HepG2 (cell line): Measurements from ENCODE around the gene XIST. TPM values are rescaled to one million over a fixed set of nuclear protein-coding genes. Genes with fewer than 3 reads are reported as not detected.

Experiments
- ATAC-seq: fragments of 200-7000 bp; cut with Tn5 transposase; 3 replicates; pipeline ENCODE4 v1.9.1; 2020; ENCODE audit warnings: mild to moderate bottlenecking, moderate library complexity
- BruUV-seq: library from RNA; stranded (reverse); fragments of 400-500 nt; replicated peaks from 2 replicates; lab custom pipeline; 2021; lab: Mats Ljungman, UMichigan
- CTCF ChIA-PET: fragments of 300-600 bp; formaldehyde crosslinking; extraction: SDS; loops from one replicate; lab custom pipeline; 2021; ENCODE audit warnings: low total read pairs, inconsistent platforms, low intra/inter-chr PET ratio; lab: Yijun Ruan, JAX
- POLR2A ChIA-PET: fragments of 350-600 bp; sonication (Branson Sonifier 250); formaldehyde crosslinking; loops from one replicate; lab custom pipeline; 2020; ENCODE audit warnings: antibody characterized with exemption, inconsistent platforms; lab: Yijun Ruan, JAX
- DNase-seq: peaks from one replicate; pipeline ENCODE4 v3.0.0-alpha.2; 2015; ENCODE audit warnings: low spot score
- FAIRE-seq: peaks from 3 replicates; lab custom pipeline; 2011; peaks lifted over from hg19 to GRCh38; lab: Jason Lieb, UNC
- H2AFZ ChIP-seq: one replicate; pipeline ENCODE4 v1.6.1; 2011; ENCODE audit warnings: low read length, inconsistent platforms
- H3K27ac ChIP-seq: fragments of 300-600 bp; 3 replicates; pipeline ENCODE4 v1.8.0; 2011; ENCODE audit warnings: mixed run types, mild to moderate bottlenecking, mixed read lengths, low read length, inconsistent platforms; ENCODE audit not compliant: insufficient read depth; ENCODE audit errors: extremely low read length
- H3K27me3 ChIP-seq, 2 experiments: fragments of 200-600 bp in 1 of 2; 2 replicates in 1 of 2; 3 replicates in 1 of 2; pipeline versions ENCODE4 v1.6.0 to v1.8.0; 2011; ENCODE audit warnings: low read length in 2 of 2, mild to moderate bottlenecking in 2 of 2, moderate library complexity in 2 of 2, inconsistent platforms in 1 of 2; ENCODE audit not compliant: insufficient read depth in 2 of 2, control insufficient read depth in 1 of 2
- H3K36me3 ChIP-seq, 2 experiments: fragments of 200-600 bp in 1 of 2; replicated peaks in 1 of 2; 2 replicates in 1 of 2; 3 replicates in 1 of 2; pipeline versions ENCODE4 v1.5.1 to v1.8.0; 2011; ENCODE audit warnings: low read length in 2 of 2, inconsistent platforms in 1 of 2; ENCODE audit not compliant: insufficient read depth in 2 of 2, control insufficient read depth in 1 of 2
- H3K4me1 ChIP-seq: 2 replicates; pipeline ENCODE4 v1.5.1; 2012; ENCODE audit warnings: low read length, inconsistent platforms; ENCODE audit not compliant: insufficient read depth
- H3K4me2 ChIP-seq: 2 replicates; pipeline ENCODE4 v1.6.0; 2011; ENCODE audit warnings: low read depth, low read length, inconsistent platforms
- H3K4me3 ChIP-seq, 3 experiments: fragments of 200-600 bp in 1 of 3; sonication (generic), shearing (Covaris generic) in 1 of 3; replicated peaks in 1 of 3; 2 replicates each; pipeline ENCODE4 v1.5.1; 2011 to 2016; ENCODE audit warnings: low read length in 3 of 3, inconsistent platforms in 2 of 3, low read depth in 2 of 3, mild to moderate bottlenecking in 2 of 3, control low read depth in 1 of 3, mixed read lengths in 1 of 3; ENCODE audit not compliant: insufficient read depth in 1 of 3
- H3K79me2 ChIP-seq: one replicate; pipeline ENCODE4 v1.6.1; 2011; ENCODE audit warnings: low read length, inconsistent platforms; ENCODE audit not compliant: insufficient read depth
- H3K9ac ChIP-seq: 2 replicates; pipeline ENCODE4 v1.6.0; 2011; ENCODE audit warnings: mild to moderate bottlenecking, low read depth, low read length, inconsistent platforms; ENCODE audit not compliant: insufficient read depth
- H3K9me3 ChIP-seq: 2 replicates; pipeline ENCODE4 v1.5.1; 2012; ENCODE audit warnings: mild to moderate bottlenecking, low read length
- H4K20me1 ChIP-seq: 2 replicates; pipeline ENCODE4 v1.6.0; 2011; ENCODE audit warnings: inconsistent platforms, mild to moderate bottlenecking, low read length, moderate library complexity; ENCODE audit not compliant: insufficient read depth
- FLYWCH1 ChIP-seq: sonication (generic); formaldehyde crosslinking; IDR thresholded peaks from 2 replicates; pipeline ENCODE4 v1.8.1; 2023; ENCODE audit warnings: mild to moderate bottlenecking, missing genetic modification reagents
- FOXA3 ChIP-seq: IDR thresholded peaks from 2 replicates; pipeline ENCODE4 v1.6.1; 2016; ENCODE audit warnings: missing genetic modification reagents, missing compliant biosample characterization
- KLF9 ChIP-seq: IDR thresholded peaks from 2 replicates; pipeline ENCODE4 v1.6.1; 2016; ENCODE audit warnings: low read depth
- RAD51 ChIP-seq: fragments of 450-650 bp; IDR thresholded peaks from 2 replicates; pipeline ENCODE4 v1.6.1; 2016; ENCODE audit warnings: borderline replicate concordance
- SALL2 ChIP-seq: sonication (generic); formaldehyde crosslinking; IDR thresholded peaks from 2 replicates; pipeline ENCODE4 v1.8.1; 2023; ENCODE audit warnings: mild to moderate bottlenecking, missing genetic modification reagents, inconsistent platforms
- SRY ChIP-seq: sonication (generic); formaldehyde crosslinking; IDR thresholded peaks from 2 replicates; pipeline ENCODE4 v1.8.0; 2022; ENCODE audit warnings: mild to moderate bottlenecking, missing genetic modification reagents
- TBX2 ChIP-seq: sonication (generic); formaldehyde crosslinking; IDR thresholded peaks from 2 replicates; pipeline ENCODE4 v1.5.0; 2020; ENCODE audit warnings: missing genetic modification reagents, mild to moderate bottlenecking, borderline replicate concordance
- TCF7 ChIP-seq: sonication (generic); IDR thresholded peaks from 2 replicates; pipeline ENCODE4 v1.6.1; 2016; ENCODE audit warnings: antibody characterized with exemption, low read depth
- ZBTB7B ChIP-seq: sonication (generic); formaldehyde crosslinking; IDR thresholded peaks from 2 replicates; pipeline ENCODE4 v1.4.0; 2020; ENCODE audit warnings: missing genetic modification reagents
- ZFP82 ChIP-seq: sonication (generic); formaldehyde crosslinking; IDR thresholded peaks from 2 replicates; pipeline ENCODE4 v1.5.1; 2020; ENCODE audit warnings: mild to moderate bottlenecking, missing genetic modification reagents, borderline replicate concordance
- ZNF207 ChIP-seq: fragments of 450-650 bp; IDR thresholded peaks from 2 replicates; pipeline ENCODE4 v1.6.1; 2016; ENCODE audit warnings: antibody characterized with exemption, borderline replicate concordance
- ZNF225 ChIP-seq: sonication (generic); formaldehyde crosslinking; IDR thresholded peaks from 2 replicates; pipeline ENCODE4 v1.4.0; 2020; ENCODE audit warnings: mild to moderate bottlenecking, missing genetic modification reagents
- ZNF350 ChIP-seq: sonication (generic); formaldehyde crosslinking; IDR thresholded peaks from 2 replicates; pipeline ENCODE4 v1.4.0; 2020; ENCODE audit warnings: mild to moderate bottlenecking, low read depth, missing genetic modification reagents, borderline replicate concordance
- ZNF788 ChIP-seq: sonication (generic); formaldehyde crosslinking; IDR thresholded peaks from 2 replicates; pipeline ENCODE4 v1.5.0; 2020; ENCODE audit warnings: mild to moderate bottlenecking, missing genetic modification reagents, borderline replicate concordance
- WGBS: methylation state at CpG from one replicate; pipeline ENCODE4 v1.1.6; 2017; ENCODE audit warnings: low lambda C conversion rate; 5-methylcytosine and 5-hydroxymethylcytosine counted together
- in situ Hi-C: cut with HindIII; loops from 2 replicates; pipeline ENCODE4 v1.10.0; 2017; ENCODE audit warnings: low pct_unique_long_range_greater_than_20kb; ENCODE audit not compliant: extremely low pct_ligation_motif_present
- intact Hi-C: fragments of 100-400 bp; cut with micrococcal nuclease; formaldehyde crosslinking; loops from one replicate; pipeline ENCODE4 v1.10.0; 2022; ENCODE audit not compliant: unreplicated experiment
- polyA plus RNA-seq, 8 experiments: library from polyadenylated mRNA; depleted of rRNA in 3 of 8; stranded (reverse) in 7 of 8; unstranded in 1 of 8; fragments of >200 nt; fragmentation: Illumina TruSeq in 4 of 8; extraction: Trizol in 4 of 8; gene quantifications; 2 replicates each; pipeline versions ENCODE4 v1.2.1 to v1.2.3, GENCODE V29; 2011 to 2016; ENCODE audit warnings: low read depth in 4 of 8, missing spikeins in 1 of 8, mixed read lengths in 1 of 8; ENCODE audit not compliant: insufficient read depth in 1 of 8
- total RNA-seq, 5 experiments: library from RNA; depleted of rRNA; stranded (reverse); fragments of >200 nt; fragmentation: Illumina TruSeq; extraction: Trizol; gene quantifications; 2 replicates each; pipeline ENCODE4 v1.2.3, GENCODE V29; 2016; ENCODE audit warnings: low read depth in 1 of 5
- TF ChIP-seq, protein P1 (sequence below): IDR thresholded peaks from 2 replicates; pipeline ENCODE4 v1.6.1; 2016; ENCODE audit warnings: low read depth
- TF ChIP-seq, protein P2 (sequence below): sonication (generic); formaldehyde crosslinking; IDR thresholded peaks from 2 replicates; pipeline ENCODE4 v1.4.0; 2020; ENCODE audit warnings: mild to moderate bottlenecking, missing genetic modification reagents

XIST gene
- total and polyA plus RNA-seq, 2 of the 13 experiments (the other 11 are each of a cell fraction or from before 2014, with no cell fraction given): 0.02 to 0.26 TPM

DNA sequence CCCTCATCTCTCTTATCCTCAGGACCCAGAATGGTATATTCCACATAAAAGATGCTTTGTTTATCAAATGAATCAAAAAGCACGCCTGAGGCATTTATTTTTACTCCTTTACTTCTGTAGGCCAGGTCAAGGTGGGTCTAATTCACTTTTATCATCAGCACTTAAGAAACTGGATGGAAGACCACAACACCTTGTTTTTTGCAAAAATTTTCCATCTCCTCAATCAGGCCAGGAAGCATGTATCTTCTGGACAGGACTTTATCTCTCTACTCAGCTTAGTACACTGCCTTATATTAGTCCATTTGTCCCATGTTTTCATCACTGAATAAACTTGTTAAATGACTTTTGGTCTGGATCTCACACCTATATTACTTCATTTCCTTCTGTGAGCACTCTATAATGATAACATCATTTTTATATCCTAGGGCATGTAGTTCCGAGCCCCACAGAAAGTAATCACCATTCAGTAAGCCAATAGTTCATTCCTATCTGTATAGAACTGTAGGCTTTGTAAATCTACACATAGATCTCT is 29.0 kb downstream of the XIST start:
- no peak overlapping the region for H3K4me2 ChIP-seq
- no peak overlapping the region for H2AFZ ChIP-seq
- POLR2A ChIA-PET: no interaction called here
- no peak overlapping the region for H3K27ac ChIP-seq
- H3K4me3 ChIP-seq: no peak overlapping the region
- no peak for FAIRE-seq
- CTCF ChIA-PET: no interaction called here
- BruUV-seq: no TSS peak
- H4K20me1 ChIP-seq: no peaks in the 10 kb centered on the region
- intact Hi-C loops (no loop called here), in situ Hi-C loops (no loop called here)
- no peaks in the 10 kb centered on the region for H3K79me2 ChIP-seq
- H3K9ac ChIP-seq: no peak overlapping the region
- no peaks in the 10 kb centered on the region for H3K36me3 ChIP-seq
- no peaks in the 10 kb centered on the region for H3K4me1 ChIP-seq
- no peak for ATAC-seq
- no peak for DNase-seq
- H3K9me3 ChIP-seq: no peaks in the 10 kb centered on the region
- no peaks in the 10 kb centered on the region for H3K27me3 ChIP-seq
- 0% methylated on average over 2 of the region's 2 CpGs for WGBS
- TF ChIP-seq ZNF225 (CRISPR knock-in tag): no peak
- no peak for TF ChIP-seq TBX2 (CRISPR knock-in tag)
- TF ChIP-seq SALL2 (CRISPR knock-in tag): no peak
- no peak for TF ChIP-seq FOXA3 (CRISPR knock-in tag)
- TF ChIP-seq TCF7: no peak
- no peak for TF ChIP-seq RAD51
- no peak for TF ChIP-seq SRY (CRISPR knock-in tag)
- TF ChIP-seq, protein P1, sequence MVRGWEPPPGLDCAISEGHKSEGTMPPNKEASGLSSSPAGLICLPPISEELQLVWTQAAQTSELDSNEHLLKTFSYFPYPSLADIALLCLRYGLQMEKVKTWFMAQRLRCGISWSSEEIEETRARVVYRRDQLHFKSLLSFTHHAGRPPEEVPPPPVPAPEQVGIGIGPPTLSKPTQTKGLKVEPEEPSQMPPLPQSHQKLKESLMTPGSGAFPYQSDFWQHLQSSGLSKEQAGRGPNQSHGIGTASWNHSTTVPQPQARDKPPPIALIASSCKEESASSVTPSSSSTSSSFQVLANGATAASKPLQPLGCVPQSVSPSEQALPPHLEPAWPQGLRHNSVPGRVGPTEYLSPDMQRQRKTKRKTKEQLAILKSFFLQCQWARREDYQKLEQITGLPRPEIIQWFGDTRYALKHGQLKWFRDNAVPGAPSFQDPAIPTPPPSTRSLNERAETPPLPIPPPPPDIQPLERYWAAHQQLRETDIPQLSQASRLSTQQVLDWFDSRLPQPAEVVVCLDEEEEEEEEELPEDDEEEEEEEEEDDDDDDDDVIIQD (CRISPR knock-in tag): no peak
- TF ChIP-seq, protein P2, sequence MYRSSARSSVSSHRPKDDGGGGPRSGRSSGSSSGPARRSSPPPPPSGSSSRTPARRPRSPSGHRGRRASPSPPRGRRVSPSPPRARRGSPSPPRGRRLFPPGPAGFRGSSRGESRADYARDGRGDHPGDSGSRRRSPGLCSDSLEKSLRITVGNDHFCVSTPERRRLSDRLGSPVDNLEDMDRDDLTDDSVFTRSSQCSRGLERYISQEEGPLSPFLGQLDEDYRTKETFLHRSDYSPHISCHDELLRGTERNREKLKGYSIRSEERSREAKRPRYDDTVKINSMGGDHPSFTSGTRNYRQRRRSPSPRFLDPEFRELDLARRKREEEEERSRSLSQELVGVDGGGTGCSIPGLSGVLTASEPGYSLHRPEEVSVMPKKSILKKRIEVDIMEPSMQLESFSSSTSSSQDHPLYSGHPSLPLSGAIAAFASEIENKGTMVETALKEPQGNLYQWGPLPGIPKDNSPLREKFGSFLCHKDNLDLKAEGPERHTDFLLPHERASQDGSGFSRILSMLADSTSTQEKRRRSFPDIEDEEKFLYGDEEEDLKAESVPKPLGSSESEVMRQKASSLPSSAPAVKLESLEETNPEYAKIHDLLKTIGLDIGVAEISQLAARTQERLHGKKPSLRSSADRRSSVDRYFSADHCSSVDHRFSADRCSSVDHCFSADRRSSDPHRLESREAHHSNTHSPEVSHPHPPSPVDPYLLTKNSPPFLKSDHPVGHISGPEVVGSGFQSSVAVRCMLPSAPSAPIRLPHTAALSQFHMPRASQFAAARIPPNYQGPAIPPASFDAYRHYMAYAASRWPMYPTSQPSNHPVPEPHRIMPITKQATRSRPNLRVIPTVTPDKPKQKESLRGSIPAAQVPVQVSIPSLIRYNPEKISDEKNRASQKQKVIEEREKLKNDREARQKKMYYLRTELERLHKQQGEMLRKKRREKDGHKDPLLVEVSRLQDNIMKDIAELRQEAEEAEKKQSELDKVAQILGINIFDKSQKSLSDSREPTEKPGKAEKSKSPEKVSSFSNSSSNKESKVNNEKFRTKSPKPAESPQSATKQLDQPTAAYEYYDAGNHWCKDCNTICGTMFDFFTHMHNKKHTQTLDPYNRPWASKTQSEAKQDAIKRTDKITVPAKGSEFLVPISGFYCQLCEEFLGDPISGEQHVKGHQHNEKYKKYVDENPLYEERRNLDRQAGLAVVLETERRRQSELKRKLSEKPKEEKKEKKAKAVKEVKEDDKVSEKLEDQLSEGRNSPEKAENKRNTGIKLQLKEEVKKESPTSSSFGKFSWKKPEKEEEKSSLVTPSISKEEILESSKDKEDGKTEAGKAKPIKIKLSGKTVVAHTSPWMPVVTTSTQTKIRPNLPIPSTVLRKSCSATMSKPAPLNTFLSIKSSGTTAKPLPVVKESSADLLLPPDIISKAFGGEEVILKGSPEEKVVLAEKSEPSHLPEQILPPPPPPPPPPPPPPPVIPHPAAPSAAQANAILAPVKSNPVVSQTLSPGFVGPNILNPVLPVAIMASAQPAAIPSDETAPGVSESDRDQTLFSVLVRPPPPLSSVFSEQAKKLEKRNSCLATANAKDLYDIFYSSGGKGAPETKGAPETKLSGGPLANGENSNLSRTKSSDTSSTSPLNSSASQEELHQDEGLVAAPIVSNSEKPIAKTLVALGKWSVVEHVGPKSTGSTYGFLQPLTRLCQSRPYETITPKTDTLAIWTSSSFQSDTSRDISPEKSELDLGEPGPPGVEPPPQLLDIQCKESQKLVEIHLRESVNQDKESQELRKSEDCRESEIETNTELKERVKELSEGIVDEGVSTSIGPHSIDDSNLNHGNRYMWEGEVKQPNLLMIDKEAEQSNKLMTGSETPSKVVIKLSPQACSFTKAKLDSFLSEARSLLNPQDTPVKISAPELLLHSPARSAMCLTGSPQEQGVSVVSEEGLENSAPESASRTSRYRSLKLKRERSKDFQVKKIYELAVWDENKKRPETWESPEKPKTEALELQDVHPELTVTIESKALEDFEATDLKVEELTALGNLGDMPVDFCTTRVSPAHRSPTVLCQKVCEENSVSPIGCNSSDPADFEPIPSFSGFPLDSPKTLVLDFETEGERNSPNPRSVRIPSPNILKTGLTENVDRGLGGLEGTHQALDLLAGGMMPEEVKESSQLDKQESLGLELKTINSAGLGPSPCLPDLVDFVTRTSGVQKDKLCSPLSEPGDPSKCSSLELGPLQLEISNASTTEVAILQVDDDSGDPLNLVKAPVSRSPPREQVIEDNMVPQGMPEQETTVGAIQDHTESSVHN (CRISPR knock-in tag): no peak
- no peak for TF ChIP-seq KLF9
- TF ChIP-seq ZNF788: no peak
- no peak for TF ChIP-seq FLYWCH1 (CRISPR knock-in tag)
- no peak for TF ChIP-seq ZFP82 (CRISPR knock-in tag)
- no peak for TF ChIP-seq ZBTB7B (CRISPR knock-in tag)
- no peak for TF ChIP-seq ZNF350 (CRISPR knock-in tag)
- no peak for TF ChIP-seq ZNF207
